Measurements from ENCODE around the gene CCDC70.

Gene CCDC70

GRCh38 chr13:51856998-51857397 lies 4.8 kb upstream of the CCDC70 start:
- DNase-seq (ENCODE audit: low read depth) = no peak
- H3K4me3 ChIP-seq (replicated peaks; ENCODE audit: low read depth, low read length) = no peak overlapping the region
- TF ChIP-seq CTCF (IDR thresholded peaks at IDR 0.05; ENCODE audit: low read length, missing control alignments) = no peak

GRCh38 chr13:51858433-51859247 lies 3.1 kb upstream of the CCDC70 start:
- DNase-seq (ENCODE audit: low read depth) = no peak
- TF ChIP-seq CTCF (IDR thresholded peaks at IDR 0.05; ENCODE audit: low read length, missing control alignments) = no peak
- no peak overlapping the region for H3K4me3 ChIP-seq (replicated peaks; ENCODE audit: low read depth, low read length)

- TF ChIP-seq CTCF (IDR thresholded peaks at IDR 0.05; ENCODE audit: low read length, missing control alignments) = no peak
- DNase-seq (ENCODE audit: low read depth) = no peak
- H3K4me3 ChIP-seq (replicated peaks; ENCODE audit: low read depth, low read length) = no peak overlapping the region
Observed at GRCh38 chr13:51862957-51863356, 1.2 kb downstream of the CCDC70 start.

GRCh38 chr13:51865838-51866237 lies 4.1 kb downstream of the CCDC70 start:
- H3K4me3 ChIP-seq (replicated peaks; ENCODE audit: low read depth, low read length) = no peak overlapping the region
- no peak for DNase-seq (ENCODE audit: low read depth)
- no peak for TF ChIP-seq CTCF (IDR thresholded peaks at IDR 0.05; ENCODE audit: low read length, missing control alignments)

- no peak for DNase-seq (ENCODE audit: low read depth)
- H3K4me3 ChIP-seq (replicated peaks; ENCODE audit: low read depth, low read length) = no peak overlapping the region
- no peak for TF ChIP-seq CTCF (IDR thresholded peaks at IDR 0.05; ENCODE audit: low read length, missing control alignments)
Observed at GRCh38 chr13:51867062-51867461, 5.3 kb downstream of the CCDC70 start.

- no peak for TF ChIP-seq CTCF (IDR thresholded peaks at IDR 0.05; ENCODE audit: low read length, missing control alignments)
- H3K4me3 ChIP-seq (replicated peaks; ENCODE audit: low read depth, low read length) = no peak overlapping the region
- DNase-seq (ENCODE audit: low read depth) = no peak
Observed at GRCh38 chr13:51869916-51870315, 8.1 kb downstream of the CCDC70 start.

GRCh38 chr13:51870616-51871015 lies 8.8 kb downstream of the CCDC70 start:
- TF ChIP-seq CTCF (IDR thresholded peaks at IDR 0.05; ENCODE audit: low read length, missing control alignments) = no peak

More at GRCh38 chr13:51870616-51871015, 8.8 kb downstream of the CCDC70 start:
- no peak for DNase-seq (ENCODE audit: low read depth)
- H3K4me3 ChIP-seq (replicated peaks; ENCODE audit: low read depth, low read length) = no peak overlapping the region

All from fibroblast of pulmonary artery (primary cell).